ENCODE measurements around the gene SKI.
"Not testable (repeated sequence)": the region's sequence is repeated elsewhere in the genome, so short reads cannot be mapped to it uniquely, and the experiment has no call there.

The SKI gene

DNA sequence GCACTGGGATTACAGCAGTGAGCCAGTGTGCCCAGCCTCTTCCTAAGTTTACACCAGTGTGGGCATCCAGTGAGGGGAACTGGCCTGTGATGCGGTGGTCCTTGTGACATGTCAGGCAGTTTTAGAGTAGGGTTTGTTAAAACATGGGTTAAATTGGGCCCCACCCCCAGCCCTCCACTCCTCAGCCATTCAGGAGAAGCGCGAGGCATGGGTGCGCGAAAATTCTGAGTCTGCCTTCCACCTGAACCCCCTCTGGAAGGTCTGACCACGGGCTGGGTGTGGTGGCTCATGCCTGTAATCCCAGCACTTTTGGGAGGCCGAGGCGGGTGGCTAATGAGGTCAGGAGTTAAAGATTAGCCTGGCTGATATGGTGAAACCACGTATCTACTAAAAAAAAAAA is 51.7 kb downstream of the SKI start:
- DNase-seq, result no peak

DNA sequence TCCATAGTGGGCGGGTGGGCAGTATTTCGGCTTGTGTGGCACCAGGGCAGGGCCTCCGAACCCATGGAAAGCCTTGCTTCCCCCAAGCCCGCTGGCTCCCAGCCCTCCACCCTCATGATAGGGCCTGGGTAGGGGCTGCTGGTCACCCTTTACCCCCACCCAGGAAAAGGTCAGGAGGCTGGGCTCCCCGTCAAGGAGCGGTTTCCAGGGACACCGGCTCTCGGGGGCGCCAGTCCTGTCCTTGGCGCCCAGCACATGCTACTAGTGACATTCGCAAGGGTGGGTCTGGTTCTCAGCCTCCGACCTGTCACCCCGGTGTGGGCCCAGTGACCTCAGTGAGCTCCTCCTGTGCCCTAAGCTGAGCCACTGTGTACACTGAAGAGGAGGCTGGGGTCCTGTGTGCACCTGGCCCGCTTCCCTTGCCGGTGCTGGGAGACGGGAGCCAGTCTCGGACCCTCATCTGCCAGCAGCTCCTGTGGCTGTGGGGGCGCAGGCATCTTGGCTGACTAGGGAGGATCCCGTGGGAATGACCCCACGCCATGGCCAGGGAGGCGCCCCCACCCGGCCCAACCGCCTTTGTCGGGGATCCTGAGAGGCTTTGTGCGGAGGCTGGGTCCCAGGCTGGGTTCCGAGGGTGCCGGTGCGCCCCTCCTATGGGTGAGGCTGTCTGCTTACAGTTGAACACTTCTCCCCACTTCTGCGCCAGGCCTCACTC is 54.6 kb downstream of the SKI start:
- no peak for DNase-seq

DNA sequence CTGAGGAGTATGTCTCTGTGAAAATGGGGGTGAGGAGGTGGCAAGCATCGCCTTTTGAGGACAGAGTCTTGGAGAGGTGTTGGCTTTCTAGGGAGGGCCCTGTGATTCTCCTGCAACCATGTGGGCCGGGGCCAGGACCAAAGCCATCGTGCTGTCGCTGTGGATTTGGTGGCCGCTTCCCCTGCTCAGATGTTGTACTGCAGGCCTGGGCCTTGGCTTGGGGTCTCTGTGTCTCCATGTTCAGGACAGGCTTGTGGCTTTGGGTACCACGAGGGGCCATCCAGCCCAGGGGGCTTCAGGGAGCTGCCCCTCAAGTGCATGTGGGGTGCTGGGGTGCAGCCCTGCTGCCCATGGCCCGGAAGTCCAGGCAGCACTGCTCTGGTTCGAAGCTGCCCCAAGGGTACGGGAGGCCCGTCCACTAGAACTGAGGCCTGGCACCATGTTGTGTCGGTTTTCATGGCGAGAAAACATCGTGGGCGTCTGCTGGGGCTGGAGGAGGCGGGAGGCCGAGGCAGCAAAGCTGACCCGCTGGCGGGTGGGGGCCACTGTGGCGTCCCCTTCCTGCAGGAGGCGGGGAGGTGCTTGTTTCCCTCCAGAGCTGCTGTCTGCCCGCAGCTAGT is 55.4 kb downstream of the SKI start:
- DNase-seq, result no peak

DNA sequence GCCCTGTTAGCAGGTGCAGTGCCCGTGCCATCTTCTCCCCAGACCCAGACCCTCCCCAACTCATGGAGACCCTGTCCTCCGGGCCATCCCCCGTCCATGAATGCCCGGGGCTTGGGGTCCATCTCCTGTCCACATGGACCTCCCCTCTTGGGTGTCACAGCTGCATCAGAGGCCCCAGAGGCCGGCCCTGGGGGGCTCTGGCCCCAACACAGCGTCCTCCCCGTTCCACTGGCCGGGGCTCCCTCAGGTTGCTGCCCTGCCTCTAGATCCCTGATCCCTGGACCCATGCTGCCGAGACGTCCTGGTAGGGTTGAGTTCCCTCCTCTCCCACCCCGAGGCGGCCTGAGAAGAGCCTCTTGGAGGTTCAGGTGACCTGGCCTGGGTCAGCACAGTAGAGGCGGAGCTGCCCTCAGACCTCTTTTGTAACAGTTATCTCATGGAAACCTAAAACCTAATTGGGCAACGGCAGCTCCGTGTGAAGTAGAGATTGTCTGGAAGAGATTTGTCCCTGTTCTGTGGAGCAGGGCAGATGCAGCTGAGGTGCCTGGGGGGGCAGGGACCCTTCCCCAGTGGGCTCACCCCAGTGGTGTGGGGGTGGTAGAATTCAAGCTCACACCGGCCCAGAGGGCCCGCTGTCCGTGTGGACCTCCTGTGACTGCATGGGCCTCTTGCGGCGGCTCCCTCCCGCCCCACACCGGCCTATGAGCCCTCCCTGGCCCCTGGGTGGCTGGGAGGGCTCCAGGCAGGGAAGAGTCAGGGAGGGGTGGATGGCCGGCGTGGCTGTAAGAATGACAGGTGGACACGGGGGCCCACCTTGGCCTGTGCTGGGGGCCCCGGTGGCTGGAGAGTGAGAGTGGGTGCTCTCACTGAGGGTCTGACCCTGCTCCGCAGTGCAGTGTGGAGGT is 56.1 kb downstream of the SKI start:
- DNase-seq, result no peak

DNA sequence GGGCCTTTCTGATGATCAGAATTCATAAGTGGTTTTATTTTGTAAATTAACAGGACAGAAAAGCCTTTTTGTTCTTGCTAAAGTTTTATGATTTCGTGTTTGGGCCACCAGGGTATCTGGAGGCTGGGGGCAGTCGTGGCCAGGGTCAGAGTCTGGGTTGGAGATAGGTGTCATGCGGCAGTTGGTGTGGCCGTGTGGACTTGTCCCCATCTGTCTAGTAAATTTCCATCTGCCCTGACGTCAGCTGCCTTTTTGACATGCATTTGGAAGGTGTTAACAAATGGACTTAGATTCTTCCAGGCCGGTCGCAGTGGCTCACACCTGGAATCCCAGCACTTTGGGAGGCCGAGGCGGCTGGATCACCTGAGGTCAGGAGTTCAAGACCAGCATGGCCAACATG is 56.8 kb downstream of the SKI start:
- no peak for DNase-seq

DNA sequence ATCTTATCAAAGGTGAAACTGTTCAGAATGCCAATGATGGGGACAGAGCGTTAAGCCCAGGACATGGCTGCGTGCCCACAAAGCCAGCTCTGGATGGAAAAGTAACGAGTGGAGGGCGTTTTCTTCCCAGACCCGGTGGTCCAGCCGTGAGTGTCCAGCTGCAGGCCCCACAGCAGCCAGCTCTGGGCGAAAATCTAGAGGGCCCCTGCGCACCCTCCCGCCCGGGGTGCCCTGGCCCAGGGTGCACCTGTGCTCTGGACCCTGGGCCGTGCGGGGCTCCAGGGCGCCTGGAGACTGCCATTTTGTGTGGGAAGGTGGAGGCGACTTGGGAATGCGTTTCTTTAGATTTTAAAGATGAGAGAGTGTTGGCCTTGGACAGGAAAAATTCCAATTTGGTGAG is 58.8 kb downstream of the SKI start:
- no peak for DNase-seq

DNA sequence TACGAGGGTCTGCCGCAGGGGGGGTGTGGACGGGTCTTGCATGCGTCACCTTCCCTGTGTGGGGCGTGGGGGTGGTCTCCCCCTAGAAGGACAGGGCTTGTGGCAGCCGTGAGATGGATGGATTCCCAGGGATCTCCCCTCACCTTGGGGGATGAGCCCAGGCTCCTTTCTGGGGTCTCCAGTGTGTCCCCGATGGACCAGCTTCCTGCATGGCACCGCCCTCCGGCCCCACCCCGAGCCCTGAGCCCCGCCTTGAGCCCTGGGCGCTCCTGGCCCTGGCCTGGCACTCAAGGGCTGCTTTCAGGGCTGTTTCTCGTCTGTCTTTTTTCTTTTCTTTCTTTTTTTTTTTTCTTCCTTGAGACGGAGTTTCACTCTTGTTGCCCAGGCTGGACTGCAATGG is 59.5 kb downstream of the SKI start:
- DNase-seq, result no peak

DNA sequence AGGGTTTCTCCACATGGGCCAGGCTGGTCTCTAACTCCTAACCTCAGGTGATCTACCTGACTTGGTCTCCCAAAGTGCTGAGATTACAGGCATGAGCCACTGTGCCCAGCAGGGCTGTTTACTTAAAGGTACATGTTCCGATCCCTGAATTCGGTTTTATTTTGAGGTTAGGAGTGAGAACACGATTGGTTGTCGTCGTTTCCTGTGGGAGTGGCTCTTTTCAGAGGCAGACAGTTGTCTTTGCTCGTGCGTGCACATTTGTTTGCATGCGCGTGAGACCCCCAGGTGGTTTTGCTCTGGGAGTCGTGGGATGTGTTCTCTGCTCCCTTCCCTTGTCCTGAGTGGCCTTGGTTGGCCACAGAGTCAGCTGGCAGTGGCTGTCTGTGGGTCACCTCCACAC is 60.2 kb downstream of the SKI start:
- DNase-seq, result no peak

DNA sequence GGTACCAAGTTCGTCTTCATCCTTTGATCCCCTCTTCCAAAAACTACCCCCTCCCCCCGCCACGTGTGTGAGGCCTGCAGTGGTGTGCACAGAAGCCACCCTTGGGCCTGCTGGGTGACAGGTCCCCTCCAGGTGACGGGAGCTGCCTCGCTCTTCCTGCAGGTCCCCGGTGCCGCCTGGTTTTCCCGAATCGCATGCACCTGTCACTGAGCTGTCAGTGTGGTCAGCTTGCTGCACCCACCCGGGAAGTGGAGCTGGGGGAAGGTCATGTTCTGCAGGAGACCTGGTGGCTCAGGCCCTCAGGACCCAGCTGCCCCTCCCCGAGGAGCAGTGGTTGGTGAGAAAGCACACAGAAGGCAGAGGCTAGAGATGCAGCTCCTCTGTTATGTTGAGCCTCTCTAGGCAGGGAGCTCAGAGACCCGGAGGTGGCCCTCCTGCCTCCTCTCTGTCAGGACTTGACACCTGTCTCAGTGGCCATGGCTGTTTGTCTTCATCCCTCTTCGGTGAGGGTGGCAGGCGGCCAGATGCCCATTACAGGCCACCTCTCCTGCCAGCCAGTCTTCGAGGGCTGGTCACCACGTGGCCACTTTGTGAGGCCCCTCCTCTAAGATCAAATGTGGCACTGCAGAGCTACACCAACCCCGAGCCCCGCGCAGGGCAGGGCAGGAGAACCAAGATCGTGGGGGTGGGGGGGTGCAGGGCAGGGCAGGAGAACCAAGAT is 60.9 kb downstream of the SKI start:
- no peak for DNase-seq

DNA sequence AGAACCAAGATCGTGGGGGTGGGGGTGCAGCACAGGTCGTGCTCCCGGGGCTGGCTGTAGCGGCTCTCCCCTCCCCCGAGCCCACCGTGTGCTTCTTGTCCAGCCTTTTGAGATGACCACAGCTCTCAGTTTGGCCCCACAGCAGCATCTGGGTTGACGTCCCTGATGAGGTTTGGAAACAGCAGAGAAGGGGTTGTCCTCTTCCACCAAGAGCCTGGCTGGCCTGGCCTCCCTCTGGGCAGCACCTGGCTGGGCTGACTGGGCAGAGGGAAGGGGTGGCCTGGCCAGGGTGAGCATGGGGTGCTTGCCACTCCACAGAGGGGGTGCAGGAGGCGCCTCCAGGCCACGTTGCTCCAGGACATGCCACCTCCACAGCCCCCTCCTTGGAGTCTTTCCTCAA is 61.5 kb downstream of the SKI start:
- DNase-seq, result no peak

DNA sequence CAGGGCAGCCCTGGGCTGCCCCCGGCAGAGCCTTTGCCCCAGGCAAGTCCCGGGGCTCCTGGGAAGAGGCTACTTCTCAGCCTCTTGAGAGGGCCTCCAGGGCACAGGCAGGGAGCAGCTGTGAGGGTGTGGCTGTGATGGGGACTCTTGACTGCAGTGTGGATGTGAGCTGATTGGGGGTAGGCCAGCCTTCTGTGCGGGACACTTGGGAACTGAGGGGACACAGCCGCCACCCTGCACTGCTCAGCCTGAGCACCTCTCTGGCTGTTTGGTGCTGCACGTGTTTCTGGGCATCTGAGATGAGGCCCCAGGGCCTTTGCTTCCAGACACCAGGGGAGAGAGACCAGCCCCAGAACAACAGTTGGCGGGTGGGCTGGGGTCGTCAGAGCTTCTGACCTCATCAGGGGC is 62.1 kb downstream of the SKI start:
- DNase-seq, result no peak

DNA sequence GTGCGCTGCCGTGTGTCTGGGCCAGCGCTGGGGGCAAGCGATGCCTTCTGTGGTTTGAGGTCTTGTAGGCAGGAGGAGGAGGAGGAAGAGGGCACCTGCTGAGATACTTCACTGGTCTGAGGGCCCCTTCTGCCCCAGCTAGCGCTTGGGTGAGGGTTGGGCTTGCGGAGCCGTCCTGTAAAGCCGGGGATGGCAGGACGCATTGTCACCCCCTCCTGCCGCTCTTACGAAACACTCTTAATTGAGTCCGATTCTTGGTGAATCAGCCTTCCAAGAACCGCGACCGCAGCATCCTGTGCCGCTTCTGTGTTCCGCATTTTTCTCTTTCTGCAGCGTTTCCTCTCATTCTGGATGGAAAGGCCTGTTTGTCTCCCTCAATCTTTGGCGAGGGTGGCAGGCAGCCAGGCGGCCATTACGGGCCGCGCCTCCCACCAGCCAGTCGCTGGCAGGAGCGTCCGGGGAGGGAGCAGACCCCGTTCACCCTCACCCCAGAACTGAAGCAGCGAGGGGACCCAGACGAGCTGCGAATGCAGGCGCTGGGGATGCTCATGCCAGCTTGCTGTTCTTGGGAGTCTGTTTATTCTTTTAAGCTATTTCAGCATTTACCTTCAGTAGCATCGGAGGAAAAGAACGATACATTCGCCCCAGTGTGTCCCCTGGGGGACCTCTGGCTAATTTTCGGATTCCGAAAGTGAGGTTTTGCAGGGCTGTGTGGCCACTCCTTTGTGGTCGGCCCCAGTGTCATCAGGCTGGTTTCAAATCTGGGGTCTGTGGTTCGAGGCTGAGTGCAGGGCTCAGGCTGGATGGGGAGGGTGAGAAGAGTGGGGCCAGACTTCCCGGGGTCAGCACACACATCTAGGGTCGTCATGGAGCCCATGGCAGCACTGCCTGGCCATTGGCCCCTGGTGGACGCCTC is 62.7 kb downstream of the SKI start:
- no peak for DNase-seq

DNA sequence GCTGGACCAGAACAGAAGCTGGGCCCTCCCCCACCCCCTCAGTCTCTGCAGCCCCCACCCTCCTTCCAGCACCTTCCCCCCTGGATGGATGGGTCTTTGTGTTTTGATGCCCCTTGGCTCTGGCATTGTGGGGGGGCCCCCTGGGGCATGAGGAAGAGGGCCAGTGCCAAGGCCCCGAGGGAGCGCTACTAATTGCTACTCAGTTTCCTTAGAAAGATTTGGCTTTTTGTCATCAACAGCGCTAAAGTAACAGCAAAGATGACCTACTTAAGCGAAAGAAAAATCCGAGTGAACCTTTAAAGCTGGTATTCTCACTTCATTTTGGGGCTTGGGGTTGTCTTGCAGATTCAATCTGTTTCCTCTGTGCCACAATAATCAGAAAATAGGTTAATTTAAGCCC is 63.5 kb downstream of the SKI start:
- no peak for DNase-seq

DNA sequence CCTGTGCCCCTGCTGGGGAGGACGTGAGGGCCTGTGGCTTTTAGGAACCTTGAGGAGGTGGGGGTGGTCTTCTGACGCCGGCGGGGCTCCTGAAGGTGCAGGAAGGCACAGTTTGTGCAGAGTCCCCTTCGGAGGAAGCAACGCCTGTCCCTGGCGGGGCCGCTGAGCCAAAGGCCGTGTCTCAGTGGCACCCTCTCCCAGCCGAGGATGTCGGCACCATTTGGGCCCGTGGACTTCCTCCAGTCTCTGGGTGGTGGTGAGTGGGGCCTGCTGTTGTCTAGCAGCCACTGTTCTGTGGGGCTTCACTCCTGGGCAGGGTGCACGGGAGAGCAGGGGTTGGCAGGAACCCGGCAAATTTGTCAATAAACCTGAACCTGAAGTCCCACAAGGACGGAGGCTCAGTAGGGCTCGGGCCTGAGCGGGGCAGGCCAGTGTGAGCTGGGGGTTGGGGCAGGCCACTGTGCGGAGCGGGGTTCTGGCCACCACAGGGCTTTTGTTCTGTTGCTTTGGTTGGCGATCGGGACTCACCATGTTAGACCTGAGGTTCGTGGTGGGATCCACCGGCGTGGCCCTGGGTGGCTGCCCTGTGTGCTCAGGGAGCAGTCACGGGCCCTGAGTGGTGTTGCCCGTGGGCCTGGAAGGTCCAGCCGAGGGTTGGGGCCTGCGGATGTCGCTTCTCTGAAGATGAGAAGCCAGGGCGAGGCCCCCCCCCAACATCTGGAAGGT is 64.8 kb downstream of the SKI start:
- no peak for DNase-seq

DNA sequence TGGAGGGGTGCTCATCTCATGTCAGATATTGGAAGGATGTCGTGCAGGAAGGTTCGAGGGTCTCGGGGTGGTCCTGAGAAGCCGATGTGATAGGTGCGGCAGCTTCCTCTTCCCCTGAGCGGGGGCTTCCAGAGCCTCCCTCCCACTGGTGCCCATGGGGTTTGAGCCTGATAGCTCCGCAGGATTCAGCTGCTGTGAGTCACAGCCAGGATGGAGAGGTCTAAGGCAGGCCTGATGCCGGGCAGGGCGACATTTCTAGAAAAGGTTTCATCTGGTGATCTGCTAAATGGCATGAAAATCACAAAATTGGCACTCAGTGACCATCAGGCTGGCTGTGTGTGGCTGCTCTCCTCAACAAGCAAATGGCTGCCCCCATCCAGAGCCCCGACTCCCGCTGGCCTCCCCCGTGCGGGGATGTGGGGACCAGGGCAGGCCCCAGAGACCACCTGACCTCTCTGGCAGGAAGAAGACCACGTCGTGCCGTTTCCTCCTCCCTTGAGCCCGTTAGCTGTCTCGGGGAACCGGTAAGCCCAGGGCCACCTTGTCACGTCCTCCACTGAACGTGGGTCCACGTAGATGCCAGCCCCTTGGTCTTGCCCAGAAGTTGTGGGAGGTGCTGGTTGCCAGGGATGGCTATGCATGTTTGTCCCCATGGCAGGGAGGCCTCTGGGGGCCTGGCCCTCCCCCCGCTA is 66.1 kb downstream of the SKI start:
- DNase-seq, result no peak

DNA sequence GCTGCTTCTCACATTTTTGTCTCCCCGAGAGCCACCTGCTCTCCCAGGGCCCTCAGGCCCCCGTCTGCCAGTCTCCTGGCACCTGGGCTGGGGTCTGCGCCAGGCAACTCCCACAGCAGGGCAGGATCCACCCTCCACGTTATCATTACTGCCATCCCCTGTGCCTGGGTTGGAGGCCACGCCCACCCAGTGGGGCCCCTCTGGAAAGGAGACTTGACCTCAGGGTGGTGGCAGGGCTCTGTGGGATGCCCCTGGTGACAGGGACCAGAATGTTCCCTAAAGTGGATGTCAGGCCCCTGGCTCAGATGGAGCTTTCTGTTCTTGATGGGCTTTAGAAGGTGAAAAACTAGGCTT is 66.6 kb downstream of the SKI start:
- DNase-seq, result no peak

DNA sequence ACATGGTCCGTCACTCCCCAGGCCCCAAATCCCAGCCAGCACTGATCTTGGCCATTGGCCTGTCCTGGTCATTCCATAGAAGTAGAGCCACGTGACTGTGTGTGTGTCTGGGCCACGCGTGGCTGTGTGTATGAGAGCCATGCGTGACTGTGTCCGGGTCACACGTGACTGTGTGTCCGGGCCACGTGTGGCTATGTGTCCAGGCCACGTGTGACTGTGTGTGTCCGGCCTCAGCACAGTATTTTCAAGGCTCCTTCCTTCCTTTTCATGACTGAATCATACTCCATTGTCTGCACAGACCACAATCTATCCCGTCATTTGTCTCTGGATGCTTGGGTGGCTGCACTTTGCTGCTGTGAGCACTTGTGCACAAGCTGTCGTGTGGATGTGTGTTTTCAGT is 67.4 kb downstream of the SKI start:
- no peak for DNase-seq

DNA sequence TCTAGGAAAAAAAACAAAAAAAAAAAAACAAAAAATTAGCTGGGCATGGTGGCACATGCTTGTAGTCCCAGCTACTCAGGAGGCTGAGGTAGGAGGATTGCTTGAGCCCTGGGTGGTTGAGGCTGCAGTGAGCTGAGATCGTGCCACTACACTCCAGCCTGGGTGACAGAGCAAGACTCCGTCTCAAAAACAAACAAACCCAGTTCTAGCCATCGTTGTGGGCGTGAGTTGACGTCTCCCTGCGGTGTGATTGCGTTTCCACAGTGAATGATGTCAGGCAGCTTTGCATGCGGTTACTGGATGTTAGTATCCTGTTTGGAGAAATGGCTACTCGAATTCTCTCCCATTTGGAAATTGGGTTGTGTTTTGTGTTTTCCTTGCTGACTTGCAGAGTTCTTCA is 68.1 kb downstream of the SKI start:
- DNase-seq, result not testable (repeated sequence)

DNA sequence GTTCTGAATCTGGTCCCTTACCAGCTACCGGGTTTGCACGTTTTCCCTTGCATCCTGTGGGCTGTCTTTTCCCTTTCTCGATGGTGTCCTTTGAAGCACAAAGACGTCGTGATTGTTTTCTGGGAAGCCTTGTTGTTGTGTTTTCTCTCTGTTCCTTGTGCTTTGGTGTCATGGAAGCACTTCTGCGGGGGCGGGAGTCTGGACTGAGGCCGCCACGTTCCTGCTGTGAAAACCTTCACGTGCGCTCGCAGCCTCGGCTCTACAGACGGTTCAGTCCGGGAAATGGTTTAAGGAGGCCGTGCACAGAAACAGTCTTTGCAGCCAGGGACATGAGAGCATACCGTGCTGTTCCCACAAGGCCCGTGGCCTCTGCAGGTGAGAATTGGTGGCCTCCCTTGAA is 68.5 kb downstream of the SKI start:
- DNase-seq, result no peak

DNA sequence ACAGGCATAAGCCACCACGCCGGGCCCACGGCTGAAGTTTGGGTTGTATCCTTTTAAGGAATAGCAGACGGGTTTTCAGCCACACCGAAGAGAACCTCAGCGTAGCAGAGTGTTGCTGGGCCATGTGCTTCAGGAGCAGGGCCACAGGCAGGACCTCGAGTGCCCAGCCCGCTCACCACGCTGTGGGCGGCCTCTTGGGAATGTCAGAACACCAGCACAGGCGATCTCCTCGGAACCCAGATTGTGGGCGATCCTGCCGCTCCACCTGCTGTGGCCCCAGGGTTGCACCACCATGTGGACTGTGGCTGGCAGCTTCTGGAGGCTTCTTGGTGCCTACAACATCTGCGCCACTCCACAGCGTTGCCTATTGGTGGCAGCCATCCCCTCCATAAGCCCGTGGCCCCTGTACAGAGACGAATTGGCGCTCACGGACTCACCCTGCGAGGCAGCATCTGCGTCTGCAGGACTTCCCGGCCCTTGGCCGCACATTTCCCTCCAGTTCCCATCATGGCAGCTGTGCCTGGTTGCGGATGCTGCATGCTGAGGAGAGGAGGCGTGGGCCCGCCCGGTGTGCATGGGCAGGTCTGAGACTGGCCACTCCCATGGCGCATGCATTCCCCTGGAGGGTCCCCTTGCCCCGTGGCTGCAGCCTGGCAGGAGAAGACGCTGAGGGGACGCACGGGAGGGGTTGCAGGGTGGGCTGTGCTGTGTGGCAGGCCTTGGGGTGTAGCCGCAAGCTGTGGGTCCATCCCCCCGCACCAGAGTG is 69.3 kb downstream of the SKI start:
- DNase-seq, result no peak
